NT2/D1 (cell line): Measurements from ENCODE around the gene SST.

Experiments used
- DNase-seq: peaks from one replicate; pipeline ENCODE4 v3.0.0-alpha.2; 2011; ENCODE audit warnings: low read depth, low spot score
- H3K27me3 ChIP-seq: 2 replicates; pipeline ENCODE4 v1.6.0; 2011; ENCODE audit warnings: mild to moderate bottlenecking; ENCODE audit not compliant: insufficient read length, insufficient read depth
- H3K36me3 ChIP-seq: 2 replicates; pipeline ENCODE4 v1.6.1; 2011; ENCODE audit warnings: mild to moderate bottlenecking, low read length, mixed read lengths; ENCODE audit not compliant: insufficient read depth, insufficient read length
- H3K4me1 ChIP-seq: 2 replicates; pipeline ENCODE4 v1.5.1; 2011; ENCODE audit not compliant: insufficient read depth, insufficient read length
- H3K4me3 ChIP-seq: 2 replicates; pipeline ENCODE4 v1.5.1; 2011; ENCODE audit warnings: low read depth; ENCODE audit not compliant: insufficient read length
- H3K9ac ChIP-seq: 2 replicates; pipeline ENCODE4 v1.6.0; 2011; ENCODE audit warnings: low read depth; ENCODE audit not compliant: insufficient read length
- H3K9me3 ChIP-seq: 2 replicates; pipeline ENCODE4 v1.5.1; 2011; ENCODE audit warnings: mild to moderate bottlenecking, low read length; ENCODE audit not compliant: insufficient read depth
- SUZ12 ChIP-seq: IDR thresholded peaks from 2 replicates; pipeline ENCODE4 v1.6.1; 2011; ENCODE audit not compliant: insufficient read length, insufficient read depth; ENCODE audit errors: extremely low read depth
- YY1 ChIP-seq: IDR thresholded peaks from 2 replicates; pipeline ENCODE4 v1.6.1; 2011; ENCODE audit not compliant: insufficient read length, insufficient read depth
- ZNF274 ChIP-seq: IDR thresholded peaks from 2 replicates; pipeline ENCODE4 v1.6.1; 2011; ENCODE audit warnings: mild to moderate bottlenecking, low read depth, low read length

SST gene

DNA sequence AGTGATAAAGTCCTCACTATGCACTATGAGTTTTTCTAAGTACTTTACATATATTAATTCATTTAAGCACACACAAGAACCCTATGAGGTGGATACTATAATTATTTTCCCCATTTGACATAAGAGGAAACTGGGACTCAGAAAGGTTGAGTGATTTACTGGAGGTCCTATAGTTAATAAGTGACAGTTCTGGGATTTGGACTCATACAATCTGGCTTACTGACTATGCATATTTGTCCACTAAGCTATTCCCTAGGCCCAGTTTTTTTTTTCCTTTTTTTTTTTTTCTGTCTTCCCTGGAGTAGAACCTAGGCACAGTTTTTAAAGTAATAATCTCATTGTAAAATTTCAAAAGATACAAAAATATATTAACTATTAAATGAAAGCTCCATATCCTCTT lies 38.5 kb upstream of the SST start:
- H3K4me3 ChIP-seq, result no peak overlapping the region
- H3K9ac ChIP-seq, result no peak overlapping the region
- DNase-seq, result no peak
- no peaks in the 10 kb centered on the region for H3K4me1 ChIP-seq
- H3K36me3 ChIP-seq, result no peaks in the 10 kb centered on the region
- H3K9me3 ChIP-seq, result no peaks in the 10 kb centered on the region
- H3K27me3 ChIP-seq, result no peaks in the 10 kb centered on the region
- TF ChIP-seq ZNF274 (no peak), YY1 (no peak), SUZ12 (no peak)

DNA sequence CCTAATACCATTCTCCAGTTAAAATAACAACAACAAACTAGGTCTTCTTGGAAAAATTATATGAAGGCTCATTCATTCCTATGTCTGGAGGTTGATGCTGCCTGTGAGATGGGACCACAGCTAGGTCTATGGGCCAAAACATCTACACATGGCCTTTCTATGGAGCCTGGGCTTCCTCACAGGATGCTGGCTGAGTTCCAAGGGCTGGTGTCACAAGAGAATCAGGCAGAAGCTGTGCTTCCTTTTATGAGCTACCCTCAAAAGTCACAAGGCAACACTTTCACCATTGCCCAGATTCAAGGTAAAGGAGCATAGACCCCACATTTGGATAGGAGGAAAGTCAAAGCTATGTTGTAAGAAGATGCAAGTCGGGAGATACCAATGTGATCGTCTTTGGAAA lies 36.8 kb upstream of the SST start:
- TF ChIP-seq YY1, result no peak
- no peak for TF ChIP-seq SUZ12
- TF ChIP-seq ZNF274, result no peak
- no peaks in the 10 kb centered on the region for H3K27me3 ChIP-seq

DNA sequence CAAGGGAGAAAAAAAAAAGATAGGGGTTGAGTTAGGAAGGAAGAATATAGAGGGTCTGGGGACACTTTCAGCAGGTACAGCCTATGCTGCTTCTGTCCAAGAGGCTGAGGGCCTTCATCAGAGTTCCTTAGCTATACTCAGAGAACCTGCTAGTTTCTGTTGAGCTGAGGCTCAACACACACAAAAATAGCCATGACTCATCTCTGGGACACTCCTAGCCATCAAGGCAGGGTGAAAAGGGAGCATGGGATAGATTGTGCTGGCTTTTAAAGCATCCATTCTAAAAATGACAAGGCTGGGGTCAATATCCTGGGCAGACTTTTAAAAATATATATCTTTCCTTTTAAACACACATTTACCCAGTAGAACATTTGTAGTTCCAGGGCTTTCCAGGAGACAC lies 35.0 kb upstream of the SST start:
- no peaks in the 10 kb centered on the region for H3K9me3 ChIP-seq
- H3K27me3 ChIP-seq, result no peaks in the 10 kb centered on the region
- no peak overlapping the region for H3K4me3 ChIP-seq
- no peaks in the 10 kb centered on the region for H3K36me3 ChIP-seq
- H3K4me1 ChIP-seq, result no peaks in the 10 kb centered on the region
- no peak for DNase-seq
- no peak for TF ChIP-seq SUZ12
- no peak for TF ChIP-seq YY1
- TF ChIP-seq ZNF274, result no peak
- no peak overlapping the region for H3K9ac ChIP-seq

More for the DNA sequence above, 36.8 kb upstream of the SST start:
- no peak overlapping the region for H3K4me3 ChIP-seq
- H3K36me3 ChIP-seq, result no peaks in the 10 kb centered on the region
- H3K9me3 ChIP-seq, result no peaks in the 10 kb centered on the region
- H3K4me1 ChIP-seq, result no peaks in the 10 kb centered on the region
- H3K9ac ChIP-seq, result no peak overlapping the region
- DNase-seq, result no peak

DNA sequence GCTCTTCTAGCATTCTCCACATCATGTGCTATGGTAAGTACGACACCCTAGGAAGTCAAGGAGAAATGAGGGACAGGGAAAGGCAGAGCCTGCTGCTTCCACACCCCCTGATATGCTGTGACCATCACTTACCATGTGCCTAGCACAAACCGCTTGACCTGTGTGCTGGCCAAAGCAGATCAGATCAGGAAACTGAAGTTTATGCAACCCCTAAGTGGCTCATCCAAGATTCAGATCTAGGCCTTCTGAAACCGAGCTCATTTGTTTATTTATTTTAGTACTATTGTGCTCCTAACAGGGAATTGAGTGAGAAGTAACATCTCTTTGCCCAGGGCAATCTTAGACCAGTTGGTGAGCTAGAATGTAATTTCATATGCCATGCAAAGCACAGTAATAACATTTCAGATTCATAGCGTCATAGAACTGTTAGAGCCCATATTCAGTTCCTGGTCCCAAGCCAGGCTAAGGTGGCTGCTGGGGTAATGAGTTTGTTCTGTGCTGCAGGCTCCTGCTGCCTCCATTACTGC lies 32.4 kb upstream of the SST start, which contains the start of gene RTP2:
Gene RTP2 (minus strand): TSS at position 51 of the 527 bp plus-strand sequence. CDS start 429 bp downstream, outside the sequence.
- Histone ChIP-seq H3K9ac (no peak within 1 kb of the TSS), H3K4me1 (no peaks in the 10 kb centered on the region), H3K9me3 (no peaks in the 10 kb centered on the region), H3K36me3 (no peaks in the 10 kb centered on the region), H3K4me3 (no peak within 1 kb of the TSS), H3K27me3 (no peaks in the 10 kb centered on the region)
- DNase-seq, result no peak
- TF ChIP-seq YY1 (no peak), SUZ12 (no peak), ZNF274 (no peak)

DNA sequence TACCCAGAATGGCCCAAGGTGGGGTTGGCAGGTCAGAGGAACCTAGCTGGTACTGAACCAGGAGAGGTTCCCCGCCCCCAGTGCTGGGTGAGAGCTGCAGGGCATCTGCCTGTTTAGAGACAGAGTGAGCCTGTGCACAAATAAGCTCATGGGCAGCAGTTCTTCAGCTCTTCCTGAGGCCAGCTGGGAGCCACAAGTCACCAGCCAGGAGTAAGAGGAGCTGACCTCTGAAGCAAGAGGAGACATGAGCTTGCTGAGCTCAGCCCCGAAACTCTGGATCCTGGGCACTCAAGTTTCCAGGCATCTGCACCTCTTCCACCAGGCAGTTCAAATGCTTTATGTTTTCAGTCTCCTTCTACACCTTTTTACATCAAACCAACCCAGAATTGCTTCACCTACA lies 30.1 kb upstream of the SST start:
- no peak for DNase-seq
- H3K27me3 ChIP-seq, result no peaks in the 10 kb centered on the region
- H3K4me1 ChIP-seq, result no peaks in the 10 kb centered on the region
- no peak overlapping the region for H3K9ac ChIP-seq
- no peaks in the 10 kb centered on the region for H3K9me3 ChIP-seq
- H3K36me3 ChIP-seq, result no peaks in the 10 kb centered on the region
- no peak overlapping the region for H3K4me3 ChIP-seq
- TF ChIP-seq ZNF274 (no peak), SUZ12 (no peak)

DNA sequence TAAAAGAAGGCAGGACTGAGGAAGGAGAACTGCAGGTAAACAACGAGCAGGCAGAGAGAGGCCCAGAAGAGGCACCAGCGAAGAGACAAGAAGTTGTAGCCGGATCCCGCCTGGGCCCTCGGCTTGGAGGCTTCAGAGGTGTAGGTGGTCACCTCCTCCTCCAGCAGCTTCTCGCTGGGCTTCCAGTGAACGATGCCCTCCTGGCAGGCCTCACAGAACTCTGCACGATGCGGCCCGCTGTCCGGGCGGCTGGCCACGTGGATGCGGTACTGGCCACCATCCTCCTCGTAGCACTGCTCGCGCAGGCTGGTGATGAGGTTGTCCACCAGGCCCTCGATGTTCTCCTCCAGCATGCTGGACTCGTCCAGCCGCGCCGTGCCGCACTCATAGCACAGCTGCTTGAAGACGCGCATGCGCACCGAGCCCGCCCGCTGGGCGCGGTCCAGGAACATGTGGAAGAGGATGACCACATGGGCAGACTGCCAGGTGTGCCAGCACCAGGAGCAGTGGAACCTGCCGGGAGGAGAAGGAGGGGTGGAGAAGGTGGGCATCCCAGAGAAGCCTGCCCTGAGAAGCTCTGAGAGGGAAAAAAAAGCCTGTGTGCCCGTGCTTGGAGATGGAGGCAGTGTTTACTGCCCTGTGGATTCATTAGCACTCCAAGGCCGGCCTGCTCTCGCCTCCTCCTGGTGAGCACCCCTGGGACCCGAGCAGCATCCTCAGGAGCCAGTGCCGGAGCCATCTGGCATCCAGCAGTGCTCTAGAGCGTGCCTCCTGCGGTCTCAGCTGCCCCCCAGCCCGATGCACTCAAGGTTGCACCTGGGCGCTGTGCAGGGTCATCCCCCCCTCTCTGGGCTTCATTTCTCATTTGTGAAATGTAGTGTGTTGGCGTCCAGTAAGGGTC lies 28.6 kb upstream of the SST start:
- Histone ChIP-seq H3K9ac (no peak overlapping the region), H3K4me3 (no peak overlapping the region), H3K9me3 (no peaks in the 10 kb centered on the region), H3K4me1 (no peaks in the 10 kb centered on the region), H3K36me3 (no peaks in the 10 kb centered on the region), H3K27me3 (no peaks in the 10 kb centered on the region)
- TF ChIP-seq YY1, result no peak
- no peak for TF ChIP-seq SUZ12
- no peak for TF ChIP-seq ZNF274
- no peak for DNase-seq

DNA sequence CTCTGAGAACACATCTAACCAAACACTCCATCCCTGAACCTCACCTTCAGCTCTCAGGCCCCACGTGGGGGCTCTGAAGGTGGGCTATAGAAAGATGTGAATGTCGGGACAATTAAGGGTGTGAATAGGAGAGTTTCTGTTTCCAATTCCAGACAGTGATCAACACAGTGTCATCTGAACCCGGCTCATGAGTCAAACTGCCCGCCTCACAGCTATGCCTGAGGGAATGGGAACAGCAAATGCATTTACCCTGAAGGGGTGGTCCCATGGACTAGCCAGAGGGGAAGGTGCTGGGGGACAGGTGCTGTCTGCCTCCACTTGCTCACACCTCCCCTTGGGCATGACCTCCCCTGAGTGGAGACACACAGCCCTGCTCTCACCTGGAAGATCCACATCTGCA lies 25.8 kb upstream of the SST start:
- H3K4me3 ChIP-seq, result no peak overlapping the region
- H3K9ac ChIP-seq, result no peak overlapping the region
- H3K4me1 ChIP-seq, result no peaks in the 10 kb centered on the region
- H3K36me3 ChIP-seq, result no peaks in the 10 kb centered on the region
- no peaks in the 10 kb centered on the region for H3K27me3 ChIP-seq
- DNase-seq, result no peak
- TF ChIP-seq YY1, result no peak
- TF ChIP-seq SUZ12, result no peak
- TF ChIP-seq ZNF274, result no peak
- H3K9me3 ChIP-seq, result no peaks in the 10 kb centered on the region
